Caco-2 (cell line): ENCODE results near the gene PCED1A. TPM values are rescaled to one million over a fixed set of nuclear protein-coding genes. Genes with fewer than 3 reads are reported as not detected.

Experiments
- BruUV-seq: library from RNA; stranded (reverse); fragments of 400-500 nt; replicated peaks from 2 replicates; lab custom pipeline; 2021; lab: Mats Ljungman, UMichigan
- CTCF ChIA-PET: fragments of 300-600 bp; sonication (Branson Sonifier 250); formaldehyde crosslinking; loops from one replicate; lab custom pipeline; 2022; ENCODE audit warnings: antibody characterized with exemption; lab: Charles Lee
- POLR2A ChIA-PET: fragments of 300-600 bp; sonication (Branson Sonifier 250); formaldehyde crosslinking; loops from one replicate; lab custom pipeline; 2022; ENCODE audit warnings: antibody characterized with exemption; lab: Charles Lee
- DNase-seq, 2 experiments: peaks; one replicate each; pipeline versions ENCODE4 v3.0.0 to v3.0.0-alpha.2; 2020 to 2022
- H3K27me3 ChIP-seq: replicated peaks from 2 replicates; pipeline ENCODE4 v1.6.0; 2011; ENCODE audit warnings: low read length; ENCODE audit not compliant: control insufficient read depth, insufficient read depth
- H3K36me3 ChIP-seq: 2 replicates; pipeline ENCODE4 v1.5.1; 2011; ENCODE audit warnings: low read length; ENCODE audit not compliant: control insufficient read depth, insufficient read depth
- H3K4me1 ChIP-seq: fragments of 250-450 bp; sonication (Bioruptor Pico); 2 replicates; pipeline ENCODE4 v1.5.1; 2020; ENCODE audit warnings: mild to moderate bottlenecking
- H3K4me3 ChIP-seq: 2 replicates; pipeline ENCODE4 v1.5.1; 2011; ENCODE audit warnings: low read depth, mild to moderate bottlenecking, control low read depth, low read length
- H3K9me3 ChIP-seq: fragments of 250-450 bp; sonication (Bioruptor Pico); 2 replicates; pipeline ENCODE4 v1.5.1; 2020; ENCODE audit warnings: mild to moderate bottlenecking, moderate library complexity
- H3K27ac Mint-ChIP-seq: one replicate; pipeline ENCODE4 v1.8.0; 2022; ENCODE audit warnings: mixed read lengths; ENCODE audit not compliant: unreplicated experiment
- H3K27me3 Mint-ChIP-seq: one replicate; pipeline ENCODE4 v1.8.0; 2022; ENCODE audit warnings: mixed read lengths; ENCODE audit not compliant: insufficient read depth, unreplicated experiment
- H3K36me3 Mint-ChIP-seq: one replicate; pipeline ENCODE4 v1.8.0; 2022; ENCODE audit warnings: mild to moderate bottlenecking, mixed read lengths; ENCODE audit not compliant: insufficient read depth, unreplicated experiment
- H3K4me1 Mint-ChIP-seq: one replicate; pipeline ENCODE4 v1.8.0; 2022; ENCODE audit warnings: low read depth, mixed read lengths; ENCODE audit not compliant: unreplicated experiment
- H3K4me3 Mint-ChIP-seq: one replicate; pipeline ENCODE4 v1.8.0; 2022; ENCODE audit warnings: mild to moderate bottlenecking, moderate library complexity, mixed read lengths; ENCODE audit not compliant: unreplicated experiment
- H3K9me3 Mint-ChIP-seq: one replicate; pipeline ENCODE4 v1.8.0; 2022; ENCODE audit warnings: mixed read lengths; ENCODE audit not compliant: unreplicated experiment
- intact Hi-C: fragments of 100-400 bp; cut with micrococcal nuclease; formaldehyde crosslinking; loops from one replicate; pipeline ENCODE4 v1.10.0; 2022; ENCODE audit not compliant: unreplicated experiment
- total RNA-seq: library from RNA; stranded (reverse); gene quantifications from 2 replicates; pipeline ENCODE4 v1.2.3, GENCODE V29; 2022
- TF ChIP-seq, protein P1 (sequence below), 2 experiments: fragments of 200-600 bp in 1 of 2; IDR thresholded peaks; 1 replicate in 1 of 2; 2 replicates in 1 of 2; pipeline versions ENCODE4 v1.5.1 to v1.8.0; 2011 to 2022; ENCODE audit warnings: antibody characterized with exemption in 1 of 2, control low read depth in 1 of 2, inconsistent platforms in 1 of 2, low read depth in 1 of 2, low read length in 1 of 2, mild to moderate bottlenecking in 1 of 2, moderate library complexity in 1 of 2; ENCODE audit not compliant: insufficient read depth in 1 of 2, severe bottlenecking in 1 of 2, unreplicated experiment in 1 of 2

Gene PCED1A
- total RNA-seq, 1 experiment from 2014 or later: 43.9 TPM

- no peaks in the 10 kb centered on the region for H3K36me3 ChIP-seq
- BruUV-seq: no TSS peak
- POLR2A ChIA-PET: interaction anchor here (0.6 kb wide), 1 partner anchor 53 kb away, joined by 4 read pairs; no protein-coding TSS in a partner anchor
- Mint-ChIP-seq H3K4me1 (peaks cover 6% of the 10 kb centered on the region), H3K4me3 (no peak overlapping the region), H3K27ac (no peak overlapping the region), H3K36me3 (no peaks in the 10 kb centered on the region), H3K9me3 (no peaks in the 10 kb centered on the region), H3K27me3 (peaks cover 3% of the 10 kb centered on the region)
- CTCF ChIA-PET: no interaction called here
- TF ChIP-seq, protein P1, sequence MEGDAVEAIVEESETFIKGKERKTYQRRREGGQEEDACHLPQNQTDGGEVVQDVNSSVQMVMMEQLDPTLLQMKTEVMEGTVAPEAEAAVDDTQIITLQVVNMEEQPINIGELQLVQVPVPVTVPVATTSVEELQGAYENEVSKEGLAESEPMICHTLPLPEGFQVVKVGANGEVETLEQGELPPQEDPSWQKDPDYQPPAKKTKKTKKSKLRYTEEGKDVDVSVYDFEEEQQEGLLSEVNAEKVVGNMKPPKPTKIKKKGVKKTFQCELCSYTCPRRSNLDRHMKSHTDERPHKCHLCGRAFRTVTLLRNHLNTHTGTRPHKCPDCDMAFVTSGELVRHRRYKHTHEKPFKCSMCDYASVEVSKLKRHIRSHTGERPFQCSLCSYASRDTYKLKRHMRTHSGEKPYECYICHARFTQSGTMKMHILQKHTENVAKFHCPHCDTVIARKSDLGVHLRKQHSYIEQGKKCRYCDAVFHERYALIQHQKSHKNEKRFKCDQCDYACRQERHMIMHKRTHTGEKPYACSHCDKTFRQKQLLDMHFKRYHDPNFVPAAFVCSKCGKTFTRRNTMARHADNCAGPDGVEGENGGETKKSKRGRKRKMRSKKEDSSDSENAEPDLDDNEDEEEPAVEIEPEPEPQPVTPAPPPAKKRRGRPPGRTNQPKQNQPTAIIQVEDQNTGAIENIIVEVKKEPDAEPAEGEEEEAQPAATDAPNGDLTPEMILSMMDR (IDR thresholded peaks at IDR 0.05; ENCODE audit: insufficient read depth in 1 of 2, low read depth in 1 of 2, low read length in 1 of 2, severe bottlenecking in 1 of 2, unreplicated experiment in 1 of 2): no peak
- H3K4me1 ChIP-seq: peaks cover 7% of the 10 kb centered on the region; the same call in 1 of the 2 replicates
- no peak overlapping the region for H3K4me3 ChIP-seq
- H3K9me3 ChIP-seq: no peaks in the 10 kb centered on the region
- H3K27me3 ChIP-seq: no peaks in the 10 kb centered on the region
- intact Hi-C loops: no loop called here
- no peak for DNase-seq
Measured at GRCh38 chr20:2804852-2805688, 35.4 kb downstream of the PCED1A start.

DNA sequence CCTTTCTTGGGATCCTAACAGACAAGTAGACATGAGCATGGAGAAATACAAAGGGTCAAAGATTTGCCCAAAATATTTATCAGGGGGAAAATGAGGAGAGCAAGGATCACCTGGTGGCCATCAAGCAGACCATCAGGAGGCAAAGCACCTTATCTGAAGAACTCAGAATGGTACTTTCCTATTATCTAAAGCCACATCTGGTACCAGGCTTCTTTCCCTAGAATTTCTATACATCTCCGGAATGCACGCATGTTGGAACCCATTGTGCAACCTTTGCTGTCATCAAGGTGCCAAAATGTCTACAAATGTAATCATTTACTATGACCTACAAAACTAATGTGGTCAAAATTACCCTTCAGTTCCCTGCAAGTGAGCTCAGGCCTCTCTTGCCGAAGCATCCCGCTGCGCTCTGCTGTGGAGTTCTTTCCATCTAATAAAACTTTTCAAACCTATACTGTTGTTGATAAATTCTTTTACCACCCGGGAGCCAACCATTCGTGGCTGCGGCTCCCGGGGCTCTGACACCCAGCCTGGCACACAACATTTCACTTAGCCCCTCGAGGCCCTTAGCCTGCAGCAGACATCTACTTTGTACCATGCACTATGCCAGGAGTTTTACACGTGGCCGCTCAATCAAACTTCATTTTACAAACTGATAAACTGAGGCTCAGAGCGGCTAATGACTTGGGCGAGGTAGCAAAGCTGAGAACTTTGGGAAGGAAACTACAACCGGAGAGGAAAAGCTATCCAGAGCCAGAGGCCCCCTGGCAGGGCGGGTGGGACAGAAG lies 36.2 kb downstream of the PCED1A start:
- Histone ChIP-seq H3K4me1 (peaks cover 7% of the 10 kb centered on the region; the same call in 1 of the 2 replicates), H3K4me3 (no peak overlapping the region), H3K36me3 (no peaks in the 10 kb centered on the region), H3K27me3 (no peaks in the 10 kb centered on the region), H3K9me3 (no peaks in the 10 kb centered on the region)
- H3K4me3 Mint-ChIP-seq: no peak overlapping the region
- BruUV-seq: no TSS peak
- ChIA-PET POLR2A (interaction anchor here (0.6 kb wide), 1 partner anchor 54 kb away, joined by 4 read pairs; no protein-coding TSS in a partner anchor), CTCF (no interaction called here)
- intact Hi-C loops: no loop called here
- peaks cover 6% of the 10 kb centered on the region for H3K4me1 Mint-ChIP-seq
- H3K36me3 Mint-ChIP-seq: no peaks in the 10 kb centered on the region
- no peaks in the 10 kb centered on the region for H3K9me3 Mint-ChIP-seq
- TF ChIP-seq, protein P1 (IDR thresholded peaks at IDR 0.05; ENCODE audit: insufficient read depth in 1 of 2, low read depth in 1 of 2, low read length in 1 of 2, severe bottlenecking in 1 of 2, unreplicated experiment in 1 of 2): no peak
- no peak for DNase-seq
- no peak overlapping the region for H3K27ac Mint-ChIP-seq
- peaks cover 9% of the 10 kb centered on the region for H3K27me3 Mint-ChIP-seq

GRCh38 chr20:2801286-2801728 lies 39.1 kb downstream of the PCED1A start:
- no peak for DNase-seq
- CTCF ChIA-PET: no interaction called here
- Mint-ChIP-seq H3K27me3 (peaks cover 12% of the 10 kb centered on the region), H3K4me3 (no peak overlapping the region), H3K9me3 (no peaks in the 10 kb centered on the region), H3K27ac (no peak overlapping the region), H3K4me1 (peaks cover 4% of the 10 kb centered on the region), H3K36me3 (no peaks in the 10 kb centered on the region)
- TF ChIP-seq, protein P1 (IDR thresholded peaks at IDR 0.05; ENCODE audit: insufficient read depth in 1 of 2, low read depth in 1 of 2, low read length in 1 of 2, severe bottlenecking in 1 of 2, unreplicated experiment in 1 of 2): no peak
- Histone ChIP-seq H3K36me3 (no peaks in the 10 kb centered on the region), H3K4me1 (peaks cover 5% of the 10 kb centered on the region; the same call in 1 of the 2 replicates), H3K4me3 (no peak overlapping the region), H3K27me3 (no peaks in the 10 kb centered on the region), H3K9me3 (no peaks in the 10 kb centered on the region)
- no TSS peak for BruUV-seq
- intact Hi-C loops: no loop called here
- POLR2A ChIA-PET: no interaction called here
